Neural crest cell (in vitro differentiated cells): Measurements from ENCODE around the gene SCN3B. TPM values are rescaled to one million over a fixed set of nuclear protein-coding genes. Genes with fewer than 3 reads are reported as not detected.

Experiments
- DNase-seq: peaks from one replicate; pipeline ENCODE4 v3.0.0; 2021; ENCODE audit warnings: low read depth, mixed read lengths, low spot score
- H3K27ac Mint-ChIP-seq: one replicate; pipeline ENCODE4 v1.8.0; 2021; ENCODE audit warnings: mild to moderate bottlenecking, mixed read lengths; ENCODE audit not compliant: unreplicated experiment
- H3K27me3 Mint-ChIP-seq: 2 replicates; pipeline ENCODE4 v1.8.0; 2021; ENCODE audit warnings: low read depth, mild to moderate bottlenecking, mixed read lengths
- H3K36me3 Mint-ChIP-seq: 2 replicates; pipeline ENCODE4 v1.8.0; 2021; ENCODE audit warnings: low read depth, mild to moderate bottlenecking, mixed read lengths
- H3K4me1 Mint-ChIP-seq: 2 replicates; pipeline ENCODE4 v1.8.0; 2021; ENCODE audit warnings: mixed read lengths
- H3K4me3 Mint-ChIP-seq: one replicate; pipeline ENCODE4 v1.8.0; 2021; ENCODE audit warnings: mild to moderate bottlenecking, mixed read lengths
- H3K9me3 Mint-ChIP-seq: 2 replicates; pipeline ENCODE4 v1.8.0; 2021; ENCODE audit warnings: mixed read lengths
- total RNA-seq: library from RNA; stranded (reverse); gene quantifications from 2 replicates; pipeline ENCODE4 v1.2.1, GENCODE V29; 2021
- TF ChIP-seq, protein P1 (sequence below): fragments of 200-600 bp; sonication (generic); conservative IDR thresholded peaks from 2 replicates; pipeline ENCODE4 v1.5.0; 2021; ENCODE audit warnings: antibody characterized with exemption, mild to moderate bottlenecking

SCN3B gene
- total RNA-seq, 1 donor from 2014 or later: 3.6 TPM

GRCh38 chr11:123659311-123659710 is 4.9 kb upstream of the SCN3B start:
- H3K36me3 Mint-ChIP-seq: peaks cover 3% of the 10 kb centered on the region
- no peak overlapping the region for H3K27ac Mint-ChIP-seq
- H3K4me1 Mint-ChIP-seq: peaks cover 9% of the 10 kb centered on the region
- peaks cover 43% of the 10 kb centered on the region for H3K27me3 Mint-ChIP-seq
- H3K4me3 Mint-ChIP-seq: no peak overlapping the region
- TF ChIP-seq, protein P1, sequence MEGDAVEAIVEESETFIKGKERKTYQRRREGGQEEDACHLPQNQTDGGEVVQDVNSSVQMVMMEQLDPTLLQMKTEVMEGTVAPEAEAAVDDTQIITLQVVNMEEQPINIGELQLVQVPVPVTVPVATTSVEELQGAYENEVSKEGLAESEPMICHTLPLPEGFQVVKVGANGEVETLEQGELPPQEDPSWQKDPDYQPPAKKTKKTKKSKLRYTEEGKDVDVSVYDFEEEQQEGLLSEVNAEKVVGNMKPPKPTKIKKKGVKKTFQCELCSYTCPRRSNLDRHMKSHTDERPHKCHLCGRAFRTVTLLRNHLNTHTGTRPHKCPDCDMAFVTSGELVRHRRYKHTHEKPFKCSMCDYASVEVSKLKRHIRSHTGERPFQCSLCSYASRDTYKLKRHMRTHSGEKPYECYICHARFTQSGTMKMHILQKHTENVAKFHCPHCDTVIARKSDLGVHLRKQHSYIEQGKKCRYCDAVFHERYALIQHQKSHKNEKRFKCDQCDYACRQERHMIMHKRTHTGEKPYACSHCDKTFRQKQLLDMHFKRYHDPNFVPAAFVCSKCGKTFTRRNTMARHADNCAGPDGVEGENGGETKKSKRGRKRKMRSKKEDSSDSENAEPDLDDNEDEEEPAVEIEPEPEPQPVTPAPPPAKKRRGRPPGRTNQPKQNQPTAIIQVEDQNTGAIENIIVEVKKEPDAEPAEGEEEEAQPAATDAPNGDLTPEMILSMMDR: no peak
- DNase-seq: no peak
- no peaks in the 10 kb centered on the region for H3K9me3 Mint-ChIP-seq

DNA sequence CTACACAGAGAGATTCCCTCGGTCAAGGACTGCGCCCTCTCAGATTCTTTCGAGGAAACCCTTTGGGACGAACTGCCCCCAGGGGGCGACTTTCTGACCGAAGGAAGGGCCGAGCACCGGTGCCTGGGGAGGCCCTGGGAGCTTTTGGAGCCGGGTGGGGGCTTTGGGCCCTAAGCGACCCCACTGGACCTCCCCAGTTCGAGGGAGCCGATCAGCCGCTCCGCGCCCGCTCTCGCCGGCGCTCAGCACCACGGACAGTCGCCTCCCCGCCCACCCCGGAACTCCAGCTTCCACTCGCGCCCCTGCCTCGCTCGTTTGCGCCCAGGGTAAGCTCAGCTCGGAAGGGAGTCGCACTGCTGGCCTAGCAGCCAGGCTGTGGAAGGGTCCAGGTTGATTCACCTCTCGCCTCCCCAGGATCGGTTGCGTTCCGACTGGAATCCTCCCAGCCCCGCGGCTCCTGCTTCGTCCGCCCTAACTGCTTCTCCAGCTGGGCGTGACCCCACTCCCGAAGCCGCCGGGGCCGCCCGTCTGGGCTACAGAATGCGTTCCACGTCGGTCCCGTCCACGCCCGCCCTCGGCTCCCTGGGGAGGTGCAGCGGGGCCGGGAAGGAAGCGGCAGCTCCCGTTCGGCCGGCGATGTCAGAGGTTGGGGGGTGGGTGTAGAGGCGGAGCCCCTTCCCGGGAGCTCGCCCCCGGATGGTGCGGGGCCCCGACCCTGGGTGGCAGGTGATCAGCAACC is 428 bp downstream of the SCN3B start:
- no peaks in the 10 kb centered on the region for H3K9me3 Mint-ChIP-seq
- H3K4me1 Mint-ChIP-seq: peaks cover 15% of the 10 kb centered on the region
- TF ChIP-seq, protein P1: peak; percentile 51
- peaks cover 82% of the 10 kb centered on the region for H3K27me3 Mint-ChIP-seq
- DNase-seq: peak; percentile 45
- no peak overlapping the region for H3K27ac Mint-ChIP-seq
- H3K36me3 Mint-ChIP-seq: peaks cover 3% of the 10 kb centered on the region
- H3K4me3 Mint-ChIP-seq: peak overlapping the region; percentile 86

DNA sequence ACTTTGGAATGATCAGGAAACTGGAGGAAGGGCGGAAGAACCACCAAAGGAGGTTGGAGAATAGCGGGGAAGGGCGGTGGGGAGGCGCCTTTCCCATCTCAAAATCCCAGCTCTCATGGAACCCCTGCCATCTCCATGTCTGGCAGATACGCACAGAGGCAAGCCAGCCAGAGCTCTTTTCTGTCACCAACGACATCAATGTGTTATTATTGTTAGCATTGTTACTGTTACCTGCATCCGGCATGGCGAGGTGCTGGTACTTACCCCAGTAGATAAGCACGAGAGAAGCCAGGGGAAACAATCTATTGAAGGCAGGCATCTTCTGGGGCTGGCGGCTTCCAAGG is 969 bp downstream of the SCN3B start:
- Mint-ChIP-seq H3K27me3 (peaks cover 77% of the 10 kb centered on the region), H3K4me3 (peak overlapping the region; percentile 86), H3K27ac (no peak overlapping the region), H3K4me1 (peaks cover 15% of the 10 kb centered on the region), H3K9me3 (no peaks in the 10 kb centered on the region), H3K36me3 (no peaks in the 10 kb centered on the region)
- TF ChIP-seq, protein P1: no peak
- DNase-seq: no peak

DNA sequence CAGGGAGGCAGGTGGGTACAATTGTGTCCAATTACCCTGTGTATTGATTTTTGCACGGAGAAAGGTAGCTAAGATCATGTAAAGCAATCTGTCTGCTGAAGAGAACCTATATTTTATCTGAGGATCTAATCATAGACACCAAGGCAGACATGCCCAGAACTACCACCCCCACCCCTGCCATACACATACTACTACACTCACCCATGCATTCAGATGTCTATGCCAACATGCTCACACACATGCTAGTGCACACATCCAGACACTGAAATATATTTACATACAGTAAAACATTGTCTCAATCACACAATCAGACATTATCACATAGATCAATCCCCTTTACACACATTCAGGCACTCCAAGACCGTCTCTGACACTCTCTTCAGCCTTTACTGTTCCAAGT is 1.8 kb downstream of the SCN3B start:
- Mint-ChIP-seq H3K4me3 (peak overlapping the region; percentile 86), H3K27ac (no peak overlapping the region), H3K36me3 (no peaks in the 10 kb centered on the region), H3K9me3 (no peaks in the 10 kb centered on the region), H3K4me1 (peaks cover 15% of the 10 kb centered on the region), H3K27me3 (peaks cover 68% of the 10 kb centered on the region)
- TF ChIP-seq, protein P1: no peak
- DNase-seq: no peak

GRCh38 chr11:123650901-123651300 is 3.5 kb downstream of the SCN3B start:
- Mint-ChIP-seq H3K4me3 (no peak overlapping the region), H3K4me1 (peaks cover 10% of the 10 kb centered on the region), H3K36me3 (no peaks in the 10 kb centered on the region), H3K9me3 (no peaks in the 10 kb centered on the region), H3K27ac (no peak overlapping the region), H3K27me3 (peaks cover 61% of the 10 kb centered on the region)
- DNase-seq: no peak
- TF ChIP-seq, protein P1: no peak
